GM23338 (cell line): ENCODE data around the gene PPP1R7. TPM values are rescaled to one million over a fixed set of nuclear protein-coding genes. Genes with fewer than 3 reads are reported as not detected.

ENCODE experiments used
- ATAC-seq: fragments of 200-7000 bp; cut with Tn5 transposase; 3 replicates; pipeline ENCODE4 v1.9.1; 2020
- DNase-seq: peaks from one replicate; pipeline ENCODE4 v3.0.0-alpha.2; 2015; ENCODE audit warnings: low spot score
- H2AFZ ChIP-seq: fragments of 200-600 bp; sonication (generic); 2 replicates; pipeline ENCODE4 v1.8.0; 2016; ENCODE audit warnings: antibody characterized with exemption, mild to moderate bottlenecking, moderate library complexity
- H3F3A ChIP-seq: fragments of 200-600 bp; sonication (generic); replicated peaks from 2 replicates; pipeline ENCODE4 v1.8.0; 2017; ENCODE audit warnings: antibody characterized with exemption, mixed run types, low read depth
- H3K27ac ChIP-seq: fragments of 200-600 bp; sonication (generic); 2 replicates; pipeline ENCODE4 v1.6.1; 2016; ENCODE audit warnings: low read depth
- H3K27me3 ChIP-seq: fragments of 200-600 bp; sonication (generic); 2 replicates; pipeline ENCODE4 v1.8.0; 2016; ENCODE audit warnings: mild to moderate bottlenecking, mixed run types, moderate library complexity; ENCODE audit not compliant: insufficient read depth
- H3K36me3 ChIP-seq: fragments of 200-600 bp; sonication (generic); 2 replicates; pipeline ENCODE4 v1.8.0; 2016; ENCODE audit warnings: mild to moderate bottlenecking; ENCODE audit not compliant: insufficient read depth
- H3K4me1 ChIP-seq: fragments of 200-600 bp; sonication (generic); 2 replicates; pipeline ENCODE4 v1.8.0; 2016; ENCODE audit warnings: mild to moderate bottlenecking, moderate library complexity; ENCODE audit not compliant: insufficient read depth
- H3K4me2 ChIP-seq: fragments of 200-600 bp; sonication (generic); 2 replicates; pipeline ENCODE4 v1.7.1; 2017; ENCODE audit warnings: mixed run types
- H3K4me3 ChIP-seq: fragments of 200-600 bp; sonication (generic); 2 replicates; pipeline ENCODE4 v1.6.1; 2016; ENCODE audit warnings: mixed run types
- H3K79me2 ChIP-seq: fragments of 200-600 bp; sonication (generic); replicated peaks from 2 replicates; pipeline ENCODE4 v1.8.0; 2017; ENCODE audit warnings: mild to moderate bottlenecking; ENCODE audit not compliant: insufficient read depth
- H3K9me2 ChIP-seq: fragments of 200-600 bp; sonication (generic); 2 replicates; pipeline ENCODE4 v1.8.0; 2017; ENCODE audit not compliant: insufficient read depth
- H4K20me1 ChIP-seq: fragments of 200-600 bp; sonication (generic); replicated peaks from 2 replicates; pipeline ENCODE4 v1.8.0; 2017; ENCODE audit warnings: mild to moderate bottlenecking; ENCODE audit not compliant: insufficient read depth
- H3K27ac Mint-ChIP-seq: 2 replicates; pipeline ENCODE4 v1.8.0; 2020; ENCODE audit warnings: inconsistent platforms, mild to moderate bottlenecking, moderate library complexity, mixed read lengths
- H3K27me3 Mint-ChIP-seq: 3 replicates; pipeline ENCODE4 v1.8.0; 2022; ENCODE audit warnings: low read depth, mild to moderate bottlenecking, moderate library complexity, mixed read lengths, inconsistent platforms; ENCODE audit not compliant: insufficient read depth, poor library complexity
- H3K36me3 Mint-ChIP-seq: 3 replicates; pipeline ENCODE4 v1.8.0; 2021; ENCODE audit warnings: low read depth, mild to moderate bottlenecking, inconsistent platforms, moderate library complexity, mixed read lengths
- H3K4me1 Mint-ChIP-seq: 3 replicates; pipeline ENCODE4 v1.8.0; 2020; ENCODE audit warnings: mild to moderate bottlenecking, inconsistent platforms, mixed read lengths
- H3K4me3 Mint-ChIP-seq: 3 replicates; pipeline ENCODE4 v1.8.0; 2021; ENCODE audit warnings: moderate library complexity, mild to moderate bottlenecking, inconsistent platforms, mixed read lengths
- H3K9me3 Mint-ChIP-seq: 3 replicates; pipeline ENCODE4 v1.8.0; 2020; ENCODE audit warnings: moderate library complexity, mild to moderate bottlenecking, inconsistent platforms, mixed read lengths
- EZH2 ChIP-seq: fragments of 200-600 bp; sonication (generic); IDR thresholded peaks from one replicate; pipeline ENCODE4 v1.8.0; 2017; ENCODE audit warnings: antibody characterized with exemption, mild to moderate bottlenecking, low read depth; ENCODE audit not compliant: unreplicated experiment
- JUNB ChIP-seq: IDR thresholded peaks from one replicate; pipeline ENCODE4 v1.6.1; 2016; ENCODE audit warnings: antibody characterized with exemption; ENCODE audit not compliant: unreplicated experiment
- NANOG ChIP-seq: IDR thresholded peaks from 2 replicates; pipeline ENCODE4 v1.6.1; 2016; ENCODE audit warnings: antibody characterized with exemption, borderline replicate concordance
- ZNF114 ChIP-seq: fragments of 250-450 bp; sonication (Bioruptor Pico); IDR thresholded peaks from 2 replicates; pipeline ENCODE4 v1.5.0; 2020; ENCODE audit warnings: mild to moderate bottlenecking, moderate library complexity
- ZNF331 ChIP-seq: fragments of 250-450 bp; sonication (Bioruptor Pico); IDR thresholded peaks from 2 replicates; pipeline ENCODE4 v1.5.0; 2020; ENCODE audit warnings: low read depth, mild to moderate bottlenecking, moderate library complexity
- polyA plus RNA-seq: library from polyadenylated mRNA; unstranded; fragments of >200 nt; fragmentation: Nextera tagmentation; extraction: Ambion mirVana; gene quantifications from 2 replicates; pipeline ENCODE4 v1.2.1, GENCODE V29; 2016
- total RNA-seq: library from RNA; depleted of rRNA; stranded (reverse); fragments of >200 nt; shearing (Covaris generic); gene quantifications from 2 replicates; pipeline ENCODE4 v1.2.3, GENCODE V29; 2014
- TF ChIP-seq, protein P1 (sequence below): fragments of 250-450 bp; sonication (Bioruptor Pico); IDR thresholded peaks from 2 replicates; pipeline ENCODE4 v1.5.0; 2020; ENCODE audit warnings: mild to moderate bottlenecking, moderate library complexity
- TF ChIP-seq, protein P2 (sequence below): IDR thresholded peaks from 2 replicates; pipeline ENCODE4 v1.6.1; 2016; ENCODE audit warnings: antibody characterized with exemption
- TF ChIP-seq, protein P3 (sequence below), 2 experiments: fragments of 200-600 bp in 1 of 2; sonication (generic) in 1 of 2; conservative IDR thresholded peaks; 2 replicates each; pipeline versions ENCODE4 v1.5.1 to v1.6.1; 2016 to 2017; ENCODE audit warnings: antibody characterized with exemption in 2 of 2, low read depth in 2 of 2, mild to moderate bottlenecking in 2 of 2, moderate library complexity in 1 of 2
- TF ChIP-seq, protein P4 (sequence below): IDR thresholded peaks from one replicate; pipeline ENCODE4 v1.6.1; 2018; ENCODE audit warnings: antibody characterized with exemption; ENCODE audit not compliant: unreplicated experiment

The PPP1R7 gene
- total and polyA plus RNA-seq, 2 experiments from 2014 or later, result 48.2 to 94.3 TPM

DNA sequence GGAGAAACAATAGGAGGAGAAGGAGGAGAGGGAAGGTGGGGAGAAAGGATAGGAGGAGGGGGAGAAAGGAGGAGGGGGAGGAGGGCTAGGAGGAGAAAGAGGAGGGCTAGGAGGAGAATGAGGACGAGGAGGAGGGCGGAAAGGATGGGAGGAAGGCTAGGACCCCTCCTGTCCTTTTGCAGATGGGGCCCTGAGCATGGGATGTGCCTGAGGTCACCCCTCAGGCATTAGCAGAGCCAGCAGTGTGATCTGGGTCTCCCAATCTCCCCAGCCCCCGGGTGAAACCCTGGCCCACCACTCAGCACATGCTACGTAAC is 37.6 kb downstream of the PPP1R7 start (continued):
- TF ChIP-seq, protein P1, sequence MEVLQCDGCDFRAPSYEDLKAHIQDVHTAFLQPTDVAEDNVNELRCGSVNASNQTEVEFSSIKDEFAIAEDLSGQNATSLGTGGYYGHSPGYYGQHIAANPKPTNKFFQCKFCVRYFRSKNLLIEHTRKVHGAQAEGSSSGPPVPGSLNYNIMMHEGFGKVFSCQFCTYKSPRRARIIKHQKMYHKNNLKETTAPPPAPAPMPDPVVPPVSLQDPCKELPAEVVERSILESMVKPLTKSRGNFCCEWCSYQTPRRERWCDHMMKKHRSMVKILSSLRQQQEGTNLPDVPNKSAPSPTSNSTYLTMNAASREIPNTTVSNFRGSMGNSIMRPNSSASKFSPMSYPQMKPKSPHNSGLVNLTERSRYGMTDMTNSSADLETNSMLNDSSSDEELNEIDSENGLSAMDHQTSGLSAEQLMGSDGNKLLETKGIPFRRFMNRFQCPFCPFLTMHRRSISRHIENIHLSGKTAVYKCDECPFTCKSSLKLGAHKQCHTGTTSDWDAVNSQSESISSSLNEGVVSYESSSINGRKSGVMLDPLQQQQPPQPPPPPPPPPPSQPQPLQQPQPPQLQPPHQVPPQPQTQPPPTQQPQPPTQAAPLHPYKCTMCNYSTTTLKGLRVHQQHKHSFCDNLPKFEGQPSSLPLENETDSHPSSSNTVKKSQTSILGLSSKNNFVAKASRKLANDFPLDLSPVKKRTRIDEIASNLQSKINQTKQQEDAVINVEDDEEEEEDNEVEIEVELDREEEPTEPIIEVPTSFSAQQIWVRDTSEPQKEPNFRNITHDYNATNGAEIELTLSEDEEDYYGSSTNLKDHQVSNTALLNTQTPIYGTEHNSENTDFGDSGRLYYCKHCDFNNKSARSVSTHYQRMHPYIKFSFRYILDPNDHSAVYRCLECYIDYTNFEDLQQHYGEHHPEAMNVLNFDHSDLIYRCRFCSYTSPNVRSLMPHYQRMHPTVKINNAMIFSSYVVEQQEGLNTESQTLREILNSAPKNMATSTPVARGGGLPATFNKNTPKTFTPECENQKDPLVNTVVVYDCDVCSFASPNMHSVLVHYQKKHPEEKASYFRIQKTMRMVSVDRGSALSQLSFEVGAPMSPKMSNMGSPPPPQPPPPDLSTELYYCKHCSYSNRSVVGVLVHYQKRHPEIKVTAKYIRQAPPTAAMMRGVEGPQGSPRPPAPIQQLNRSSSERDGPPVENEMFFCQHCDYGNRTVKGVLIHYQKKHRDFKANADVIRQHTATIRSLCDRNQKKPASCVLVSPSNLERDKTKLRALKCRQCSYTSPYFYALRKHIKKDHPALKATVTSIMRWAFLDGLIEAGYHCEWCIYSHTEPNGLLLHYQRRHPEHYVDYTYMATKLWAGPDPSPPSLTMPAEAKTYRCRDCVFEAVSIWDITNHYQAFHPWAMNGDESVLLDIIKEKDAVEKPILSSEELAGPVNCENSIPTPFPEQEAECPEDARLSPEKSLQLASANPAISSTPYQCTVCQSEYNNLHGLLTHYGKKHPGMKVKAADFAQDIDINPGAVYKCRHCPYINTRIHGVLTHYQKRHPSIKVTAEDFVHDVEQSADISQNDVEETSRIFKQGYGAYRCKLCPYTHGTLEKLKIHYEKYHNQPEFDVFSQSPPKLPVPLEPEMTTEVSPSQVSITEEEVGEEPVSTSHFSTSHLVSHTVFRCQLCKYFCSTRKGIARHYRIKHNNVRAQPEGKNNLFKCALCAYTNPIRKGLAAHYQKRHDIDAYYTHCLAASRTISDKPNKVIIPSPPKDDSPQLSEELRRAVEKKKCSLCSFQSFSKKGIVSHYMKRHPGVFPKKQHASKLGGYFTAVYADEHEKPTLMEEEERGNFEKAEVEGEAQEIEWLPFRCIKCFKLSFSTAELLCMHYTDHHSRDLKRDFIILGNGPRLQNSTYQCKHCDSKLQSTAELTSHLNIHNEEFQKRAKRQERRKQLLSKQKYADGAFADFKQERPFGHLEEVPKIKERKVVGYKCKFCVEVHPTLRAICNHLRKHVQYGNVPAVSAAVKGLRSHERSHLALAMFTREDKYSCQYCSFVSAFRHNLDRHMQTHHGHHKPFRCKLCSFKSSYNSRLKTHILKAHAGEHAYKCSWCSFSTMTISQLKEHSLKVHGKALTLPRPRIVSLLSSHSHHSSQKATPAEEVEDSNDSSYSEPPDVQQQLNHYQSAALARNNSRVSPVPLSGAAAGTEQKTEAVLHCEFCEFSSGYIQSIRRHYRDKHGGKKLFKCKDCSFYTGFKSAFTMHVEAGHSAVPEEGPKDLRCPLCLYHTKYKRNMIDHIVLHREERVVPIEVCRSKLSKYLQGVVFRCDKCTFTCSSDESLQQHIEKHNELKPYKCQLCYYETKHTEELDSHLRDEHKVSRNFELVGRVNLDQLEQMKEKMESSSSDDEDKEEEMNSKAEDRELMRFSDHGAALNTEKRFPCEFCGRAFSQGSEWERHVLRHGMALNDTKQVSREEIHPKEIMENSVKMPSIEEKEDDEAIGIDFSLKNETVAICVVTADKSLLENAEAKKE (CRISPR knock-in tag), result no peak
- TF ChIP-seq EZH2, result no peak

DNA sequence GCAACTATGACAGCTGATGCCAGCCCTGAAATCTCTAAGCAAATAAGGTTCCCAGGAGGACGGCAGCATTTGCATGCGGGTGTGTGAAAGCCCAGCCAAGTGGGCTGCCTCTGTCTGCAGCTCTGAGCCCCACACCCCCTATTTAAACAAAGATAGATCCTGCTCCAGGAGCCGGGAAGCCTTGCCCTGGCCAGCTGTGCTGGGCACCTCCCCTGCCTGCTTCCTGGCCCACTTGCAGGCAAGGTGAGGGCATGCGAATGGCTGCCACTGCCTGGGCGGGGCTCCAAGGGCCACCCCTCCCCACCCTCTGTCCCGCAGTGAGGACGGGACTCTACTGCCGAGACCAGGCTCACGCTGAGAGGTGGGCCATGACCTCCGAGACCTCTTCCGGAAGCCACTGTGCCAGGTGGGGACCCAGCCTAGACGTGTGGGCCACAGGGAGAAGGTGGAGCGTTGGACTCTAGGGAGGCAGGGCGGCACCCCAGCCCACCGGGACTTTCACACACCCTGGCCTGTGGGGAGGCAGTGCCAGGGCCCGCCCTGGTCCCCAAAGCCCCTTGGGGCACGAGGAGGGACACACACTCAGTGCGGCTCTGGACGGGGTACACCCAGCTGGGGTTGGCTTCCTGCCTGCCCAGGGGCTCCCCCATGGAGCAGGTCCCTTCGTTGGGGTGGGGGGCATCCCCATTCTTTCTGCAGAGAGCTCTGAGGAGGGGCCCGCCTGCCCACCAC is 38.3 kb downstream of the PPP1R7 start, which contains the start of gene ANO7:
ANO7 (plus strand) TSS at position 317 of the 732 bp plus-strand sequence. CDS start 1,387 bp downstream, outside the sequence.
- DNase-seq, result no peak
- Histone ChIP-seq H3K36me3 (no peaks in the 10 kb centered on the region), H2AFZ (peak within 1 kb of the TSS; percentile 47; the same call in 1 of the 2 replicates), H3K79me2 (no peaks in the 10 kb centered on the region), H3K4me1 (no peaks in the 10 kb centered on the region), H3K9me2 (no peaks in the 10 kb centered on the region), H3K27me3 (no peaks in the 10 kb centered on the region), H3K27ac (no peak within 1 kb of the TSS), H3K4me3 (no peak within 1 kb of the TSS), H3K4me2 (no peak within 1 kb of the TSS), H4K20me1 (no peaks in the 10 kb centered on the region), H3F3A (no peaks in the 10 kb centered on the region)
- H3K36me3 Mint-ChIP-seq, result no peaks in the 10 kb centered on the region
- peaks cover 5% of the 10 kb centered on the region for H3K27me3 Mint-ChIP-seq
- H3K9me3 Mint-ChIP-seq, result no peaks in the 10 kb centered on the region
- peak; percentile 35 for ATAC-seq
- no peak within 1 kb of the TSS for H3K27ac Mint-ChIP-seq
- no peak within 1 kb of the TSS; the same call in 2 of the 3 replicates for H3K4me3 Mint-ChIP-seq
- peaks cover 3% of the 10 kb centered on the region for H3K4me1 Mint-ChIP-seq
- no peak for TF ChIP-seq JUNB
- TF ChIP-seq NANOG, result no peak
- TF ChIP-seq, protein P2, sequence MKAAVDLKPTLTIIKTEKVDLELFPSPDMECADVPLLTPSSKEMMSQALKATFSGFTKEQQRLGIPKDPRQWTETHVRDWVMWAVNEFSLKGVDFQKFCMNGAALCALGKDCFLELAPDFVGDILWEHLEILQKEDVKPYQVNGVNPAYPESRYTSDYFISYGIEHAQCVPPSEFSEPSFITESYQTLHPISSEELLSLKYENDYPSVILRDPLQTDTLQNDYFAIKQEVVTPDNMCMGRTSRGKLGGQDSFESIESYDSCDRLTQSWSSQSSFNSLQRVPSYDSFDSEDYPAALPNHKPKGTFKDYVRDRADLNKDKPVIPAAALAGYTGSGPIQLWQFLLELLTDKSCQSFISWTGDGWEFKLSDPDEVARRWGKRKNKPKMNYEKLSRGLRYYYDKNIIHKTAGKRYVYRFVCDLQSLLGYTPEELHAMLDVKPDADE, result no peak
- no peak for TF ChIP-seq ZNF114 (CRISPR knock-in tag)
- TF ChIP-seq ZNF331 (CRISPR knock-in tag), result no peak
- TF ChIP-seq, protein P3, sequence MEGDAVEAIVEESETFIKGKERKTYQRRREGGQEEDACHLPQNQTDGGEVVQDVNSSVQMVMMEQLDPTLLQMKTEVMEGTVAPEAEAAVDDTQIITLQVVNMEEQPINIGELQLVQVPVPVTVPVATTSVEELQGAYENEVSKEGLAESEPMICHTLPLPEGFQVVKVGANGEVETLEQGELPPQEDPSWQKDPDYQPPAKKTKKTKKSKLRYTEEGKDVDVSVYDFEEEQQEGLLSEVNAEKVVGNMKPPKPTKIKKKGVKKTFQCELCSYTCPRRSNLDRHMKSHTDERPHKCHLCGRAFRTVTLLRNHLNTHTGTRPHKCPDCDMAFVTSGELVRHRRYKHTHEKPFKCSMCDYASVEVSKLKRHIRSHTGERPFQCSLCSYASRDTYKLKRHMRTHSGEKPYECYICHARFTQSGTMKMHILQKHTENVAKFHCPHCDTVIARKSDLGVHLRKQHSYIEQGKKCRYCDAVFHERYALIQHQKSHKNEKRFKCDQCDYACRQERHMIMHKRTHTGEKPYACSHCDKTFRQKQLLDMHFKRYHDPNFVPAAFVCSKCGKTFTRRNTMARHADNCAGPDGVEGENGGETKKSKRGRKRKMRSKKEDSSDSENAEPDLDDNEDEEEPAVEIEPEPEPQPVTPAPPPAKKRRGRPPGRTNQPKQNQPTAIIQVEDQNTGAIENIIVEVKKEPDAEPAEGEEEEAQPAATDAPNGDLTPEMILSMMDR (conservative IDR thresholded peaks at IDR 0.05; ENCODE audit: low read depth in 2 of 2), result no peak
- TF ChIP-seq, protein P4, sequence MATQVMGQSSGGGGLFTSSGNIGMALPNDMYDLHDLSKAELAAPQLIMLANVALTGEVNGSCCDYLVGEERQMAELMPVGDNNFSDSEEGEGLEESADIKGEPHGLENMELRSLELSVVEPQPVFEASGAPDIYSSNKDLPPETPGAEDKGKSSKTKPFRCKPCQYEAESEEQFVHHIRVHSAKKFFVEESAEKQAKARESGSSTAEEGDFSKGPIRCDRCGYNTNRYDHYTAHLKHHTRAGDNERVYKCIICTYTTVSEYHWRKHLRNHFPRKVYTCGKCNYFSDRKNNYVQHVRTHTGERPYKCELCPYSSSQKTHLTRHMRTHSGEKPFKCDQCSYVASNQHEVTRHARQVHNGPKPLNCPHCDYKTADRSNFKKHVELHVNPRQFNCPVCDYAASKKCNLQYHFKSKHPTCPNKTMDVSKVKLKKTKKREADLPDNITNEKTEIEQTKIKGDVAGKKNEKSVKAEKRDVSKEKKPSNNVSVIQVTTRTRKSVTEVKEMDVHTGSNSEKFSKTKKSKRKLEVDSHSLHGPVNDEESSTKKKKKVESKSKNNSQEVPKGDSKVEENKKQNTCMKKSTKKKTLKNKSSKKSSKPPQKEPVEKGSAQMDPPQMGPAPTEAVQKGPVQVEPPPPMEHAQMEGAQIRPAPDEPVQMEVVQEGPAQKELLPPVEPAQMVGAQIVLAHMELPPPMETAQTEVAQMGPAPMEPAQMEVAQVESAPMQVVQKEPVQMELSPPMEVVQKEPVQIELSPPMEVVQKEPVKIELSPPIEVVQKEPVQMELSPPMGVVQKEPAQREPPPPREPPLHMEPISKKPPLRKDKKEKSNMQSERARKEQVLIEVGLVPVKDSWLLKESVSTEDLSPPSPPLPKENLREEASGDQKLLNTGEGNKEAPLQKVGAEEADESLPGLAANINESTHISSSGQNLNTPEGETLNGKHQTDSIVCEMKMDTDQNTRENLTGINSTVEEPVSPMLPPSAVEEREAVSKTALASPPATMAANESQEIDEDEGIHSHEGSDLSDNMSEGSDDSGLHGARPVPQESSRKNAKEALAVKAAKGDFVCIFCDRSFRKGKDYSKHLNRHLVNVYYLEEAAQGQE, result no peak
